Left cardiac atrium (tissue), 4 donors: ENCODE results near the gene SURF2. TPM values are rescaled to one million over a fixed set of nuclear protein-coding genes. Genes with fewer than 3 reads are reported as not detected.
"Not testable (repeated sequence)": the region's sequence is repeated elsewhere in the genome, so short reads cannot be mapped to it uniquely, and the experiment has no call there.

ENCODE experiments used
- ATAC-seq, 2 donors: fragments of 200-7000 bp; cut with Tn5 transposase; one replicate each; pipeline ENCODE4 v1.9.1; 2020; ENCODE audit warnings: mild to moderate bottlenecking in 2 of 2, moderate library complexity in 2 of 2
- DNase-seq: peaks from one replicate; pipeline ENCODE4 v3.0.0-alpha.2; 2020
- intact Hi-C, 2 donors: fragments of 100-400 bp; cut with DNase I; formaldehyde crosslinking; loops; one replicate each; pipeline versions ENCODE4 v1.14.1 to v1.15.1; 2022 to 2023
- total RNA-seq, 2 donors: library from RNA; stranded (reverse); fragmentation: NEBNext Ultra II Directional; extraction: Animal tissue kit (Norgen Biotek cat#: 25700); gene quantifications; one replicate each; pipeline ENCODE4 v1.2.1, GENCODE V29; 2021
- donor health status: DM: no; HTN: yes; CAD: no.
- donor health status: DM: no; HTN: yes; CAD: no; lungs with severe emphysema.
- donor health status: DM: yes; HTN: yes; CAD: no.
- donor health status: Dilated cardiomyopathy.

Gene SURF2
- total RNA-seq, 2 donors from 2014 or later = 10.6 to 15.5 TPM

DNA sequence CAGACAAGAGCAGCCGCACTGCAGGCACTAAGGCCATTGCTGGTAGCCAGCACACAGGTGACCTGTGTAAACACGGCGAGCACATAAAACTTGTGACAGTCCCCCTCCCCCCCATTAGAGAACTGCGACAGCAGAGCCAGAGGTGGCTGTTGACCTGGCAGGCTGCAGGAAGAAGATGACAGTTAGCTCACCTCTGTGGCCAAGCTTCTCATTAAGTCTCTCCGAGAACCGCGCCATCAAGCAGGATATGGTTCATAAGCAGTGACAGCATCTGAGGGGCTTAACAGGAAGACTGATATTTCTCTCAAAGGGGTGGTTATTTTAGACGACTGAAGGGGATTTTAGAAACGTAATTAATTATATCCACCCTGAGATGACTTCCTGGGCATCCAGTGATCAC, 14.3 kb downstream of the SURF2 start:
- DNase-seq (no peak), ATAC-seq (no peak)
- intact Hi-C loops = no loop called here

DNA sequence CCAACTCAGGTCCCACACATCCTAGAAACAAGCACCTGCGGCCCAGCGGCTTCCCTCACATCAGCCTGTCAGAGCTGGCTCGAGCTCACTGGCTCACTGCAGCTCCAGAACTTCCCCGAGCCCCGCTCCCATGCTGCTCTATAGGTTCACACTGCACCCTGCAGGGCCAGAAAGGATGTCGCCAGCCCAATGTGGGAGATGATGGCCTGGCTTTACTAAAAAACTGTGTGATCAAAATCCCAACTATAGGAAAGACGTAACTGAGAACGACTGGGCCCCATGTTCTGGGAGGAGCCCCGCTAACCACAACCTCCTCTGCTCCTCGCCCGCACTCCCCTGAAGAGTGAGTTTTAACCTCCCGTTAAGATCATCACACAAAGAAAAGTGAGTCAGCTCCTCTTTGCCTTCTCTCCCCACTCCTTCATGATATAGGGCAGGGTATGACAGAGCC, 14.9 kb downstream of the SURF2 start:
- no peak for DNase-seq
- no peak for ATAC-seq
- intact Hi-C loops = no loop called here

DNA sequence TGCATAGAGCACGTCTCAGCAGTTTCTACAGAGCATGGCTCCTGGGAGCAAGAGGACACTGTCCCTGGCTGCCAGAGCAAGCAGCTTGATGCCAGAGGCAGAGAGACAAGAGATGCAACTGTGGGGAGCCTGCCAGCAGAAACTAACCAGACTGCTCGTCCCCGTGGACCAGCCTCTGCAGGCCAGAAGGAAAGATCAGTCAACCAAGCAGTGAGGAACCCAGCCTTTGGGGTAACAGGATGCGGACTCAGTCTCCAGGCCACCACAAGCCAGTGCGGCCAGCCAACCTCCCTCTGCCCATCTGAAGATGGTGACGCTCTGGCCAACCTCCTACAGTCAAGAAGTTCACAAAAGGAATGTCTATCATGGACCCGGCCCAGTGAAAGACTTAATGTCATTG, 15.8 kb downstream of the SURF2 start:
- DNase-seq (no peak), ATAC-seq (no peak)
- intact Hi-C loops = no loop called here

DNA sequence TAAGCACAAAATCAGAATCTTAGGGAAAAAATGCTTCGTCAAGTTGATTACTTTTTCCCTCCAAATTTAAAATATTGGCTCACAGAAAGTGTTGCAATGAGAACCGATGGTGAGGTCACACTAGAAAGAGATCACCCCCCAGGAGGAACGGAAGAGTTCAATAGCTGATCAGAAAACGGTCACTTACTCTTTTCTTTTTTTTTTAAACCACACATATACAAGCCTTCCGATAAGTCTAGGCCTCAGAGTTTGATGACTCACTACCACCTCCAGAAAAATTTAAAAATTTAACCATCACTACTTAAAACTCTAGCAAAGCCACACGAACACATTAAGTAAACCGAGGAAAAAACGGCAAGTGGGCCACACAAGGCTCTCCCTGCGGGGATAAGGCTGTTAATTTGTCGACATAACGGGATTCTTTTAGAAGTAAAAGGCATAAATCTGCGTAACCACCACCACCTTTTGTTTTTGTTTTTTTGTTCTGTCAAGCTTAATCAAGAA, 18.3 kb downstream of the SURF2 start:
- DNase-seq (no peak), ATAC-seq (no peak)
- intact Hi-C loops = loop anchor here in 1 of 2 donors (5.0 kb wide), 1 partner anchor 43 kb away; the partner anchor contains the start of gene REXO4

DNA sequence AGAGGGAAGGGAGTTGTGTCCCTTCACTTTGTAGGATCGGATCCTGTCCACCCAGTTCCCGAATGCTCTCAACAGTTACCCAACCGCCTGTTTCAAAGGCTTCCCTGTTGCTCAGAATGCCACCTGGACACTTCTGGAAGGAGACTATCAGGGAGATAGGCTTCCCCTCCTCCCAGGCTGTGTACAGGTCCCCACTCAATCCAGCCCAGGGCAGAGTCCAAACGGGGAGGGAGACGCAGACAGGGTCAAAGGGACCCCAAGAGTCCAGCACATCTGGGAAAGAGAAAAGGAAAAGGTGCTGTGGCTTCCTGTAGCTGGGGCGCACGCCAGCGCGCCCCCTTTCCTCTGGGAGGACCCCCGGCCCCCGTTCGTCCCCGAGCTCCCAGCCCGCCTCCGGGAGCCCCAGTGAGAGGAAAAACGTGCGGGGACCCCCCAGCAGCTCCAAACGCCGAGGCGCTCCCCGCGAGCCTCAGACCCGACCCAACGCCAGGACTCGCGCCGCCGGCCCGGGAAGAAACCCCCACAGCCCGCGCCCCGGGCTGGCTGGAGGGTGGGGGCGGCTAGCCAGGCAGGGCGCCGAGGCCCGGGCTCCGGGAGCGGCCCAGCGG, 18.9 kb downstream of the SURF2 start:
- DNase-seq (peak; percentile 38), ATAC-seq (peak; percentile 4 to 22)
- intact Hi-C loops = loop anchor here in 1 of 2 donors (5.0 kb wide), 1 partner anchor 42 kb away; the partner anchor contains the start of gene REXO4

DNA sequence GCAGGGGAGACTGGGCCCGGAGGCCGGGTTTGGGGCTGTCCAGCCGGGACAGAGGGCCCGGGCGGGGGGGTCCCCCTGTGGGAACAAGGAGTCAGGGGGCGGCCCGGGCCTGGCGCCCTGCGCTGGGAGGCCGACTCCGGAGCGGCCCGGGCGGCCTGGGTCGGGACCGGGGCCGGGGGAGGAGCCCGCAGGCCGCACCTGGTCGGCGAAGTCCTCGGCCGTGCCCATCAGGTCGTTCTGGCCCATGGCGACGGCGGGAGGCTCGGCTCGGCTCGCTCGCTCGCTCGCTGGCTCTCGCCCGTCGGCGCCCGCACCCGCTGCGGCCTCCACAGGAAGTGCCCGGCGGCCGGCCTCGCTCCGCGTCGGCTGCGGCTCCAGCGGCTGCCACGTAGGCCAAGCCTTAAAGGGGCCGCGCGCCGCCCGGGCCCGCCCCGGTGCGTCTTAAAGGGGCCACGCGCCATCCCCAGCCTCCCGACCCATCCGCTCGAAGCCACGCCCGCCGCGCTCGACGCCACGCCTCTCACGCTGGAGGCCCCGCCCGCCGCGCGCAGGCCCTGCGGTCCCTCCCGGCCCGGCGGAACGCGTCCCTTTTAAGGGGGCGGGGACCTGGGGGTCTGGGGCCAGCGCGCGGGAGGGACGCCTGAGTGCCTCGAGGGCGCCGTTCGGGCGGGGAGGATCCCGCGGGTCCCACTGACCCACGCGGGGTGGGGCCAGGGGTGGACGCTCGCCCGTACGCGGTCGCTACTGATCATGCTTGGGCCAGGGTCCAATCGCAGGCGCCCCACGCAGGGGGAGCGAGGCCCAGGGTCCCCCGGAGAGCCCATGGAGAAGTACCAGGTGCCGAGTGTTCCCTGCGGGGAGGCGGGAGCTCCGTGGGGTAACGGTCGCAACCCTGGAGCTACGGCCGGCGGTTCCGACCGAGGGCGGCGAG, 19.6 kb downstream of the SURF2 start, which contains the start of the genes STKLD1 and SURF4:
Gene STKLD1, plus strand, starts transcription at position 643 of the 931 bp plus-strand sequence. Its CDS starts 108 bp downstream, at position 751.
Gene SURF4, minus strand, starts transcription at position 337 of the 931 bp plus-strand sequence. Its CDS starts 91 bp downstream, at position 246.
- intact Hi-C loops = loop anchor here in 1 of 2 donors (5.0 kb wide), 1 partner anchor 41 kb away; the partner anchor contains the start of gene REXO4
- ATAC-seq (peak; percentile 98), DNase-seq (peak; percentile 97)

DNA sequence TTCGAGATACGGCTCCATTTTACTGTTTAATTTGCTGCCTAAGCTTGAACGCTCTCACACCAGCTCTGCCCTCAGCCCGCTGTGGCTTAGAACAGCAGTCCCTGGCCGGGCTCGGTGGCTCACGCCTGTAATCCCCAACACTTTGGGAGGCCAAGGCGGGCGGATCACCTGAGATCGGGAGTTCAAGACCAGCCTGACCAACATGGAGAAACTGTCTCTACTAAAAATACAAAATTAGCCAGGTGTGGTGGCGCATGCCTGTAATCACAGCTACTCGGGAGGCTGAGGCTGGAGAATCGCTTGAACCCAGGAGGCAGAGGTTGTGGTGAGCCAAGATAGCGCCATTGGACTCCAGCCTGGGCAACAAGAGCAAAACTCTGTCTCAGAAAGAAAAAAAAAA, 20.9 kb downstream of the SURF2 start:
- intact Hi-C loops = loop anchor here in 1 of 2 donors (5.0 kb wide), 1 partner anchor 40 kb away; the partner anchor contains the start of gene REXO4
- not testable (repeated sequence) for ATAC-seq, DNase-seq

DNA sequence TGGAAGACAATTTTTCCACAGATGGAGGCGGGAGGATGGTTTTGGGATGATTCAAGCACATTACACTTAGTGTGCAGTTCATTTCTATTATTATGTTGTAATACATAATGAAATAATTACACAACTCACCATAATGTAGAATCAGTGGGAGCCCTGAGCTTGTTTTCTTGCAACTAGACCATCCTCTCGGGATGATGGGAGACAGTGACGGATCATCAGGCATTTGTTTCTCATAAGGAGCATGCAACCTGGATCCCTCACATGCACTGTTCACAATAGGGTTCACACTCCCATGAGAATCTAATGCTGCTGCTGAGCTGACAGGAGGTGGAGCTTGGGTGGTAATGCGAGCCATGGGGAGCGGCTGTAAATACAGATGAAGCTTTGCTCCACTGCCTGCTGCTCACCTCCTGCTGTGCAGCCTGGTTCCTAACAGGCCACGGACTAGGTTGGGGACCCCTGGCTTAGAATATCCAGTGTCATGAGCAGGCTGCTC, 21.4 kb downstream of the SURF2 start:
- ATAC-seq = no peak
- no peak for DNase-seq
- intact Hi-C loops = loop anchor here in 1 of 2 donors (5.0 kb wide), 1 partner anchor 40 kb away; the partner anchor contains the start of gene REXO4

DNA sequence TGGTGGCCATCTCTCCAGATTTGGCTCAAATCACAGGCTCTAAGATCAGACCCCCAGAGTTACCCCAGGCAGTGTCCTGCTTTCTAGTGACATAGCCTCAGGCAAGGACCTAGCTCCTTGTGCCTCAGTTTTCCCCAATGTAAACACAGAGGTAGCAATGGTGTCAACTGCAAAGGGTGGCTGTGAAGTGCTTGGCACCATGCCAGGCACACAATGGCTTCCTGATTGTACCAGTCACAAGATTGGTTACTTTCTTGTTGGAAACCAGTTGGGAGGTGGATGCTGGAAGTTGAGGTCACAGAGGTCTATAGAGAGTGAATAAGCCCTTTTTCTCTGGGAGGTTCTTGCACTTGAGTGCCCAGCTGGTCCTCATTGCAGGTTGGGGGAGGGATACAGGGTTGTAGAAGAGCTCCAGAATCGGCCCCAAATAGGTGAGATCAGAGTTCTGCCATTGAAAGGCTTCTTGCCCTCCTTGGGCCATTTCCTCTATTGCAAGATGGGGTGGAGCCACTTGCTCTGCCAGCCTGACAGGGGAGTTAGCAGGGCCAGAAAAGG, 22.1 kb downstream of the SURF2 start:
- ATAC-seq (no peak), DNase-seq (no peak)

DNA sequence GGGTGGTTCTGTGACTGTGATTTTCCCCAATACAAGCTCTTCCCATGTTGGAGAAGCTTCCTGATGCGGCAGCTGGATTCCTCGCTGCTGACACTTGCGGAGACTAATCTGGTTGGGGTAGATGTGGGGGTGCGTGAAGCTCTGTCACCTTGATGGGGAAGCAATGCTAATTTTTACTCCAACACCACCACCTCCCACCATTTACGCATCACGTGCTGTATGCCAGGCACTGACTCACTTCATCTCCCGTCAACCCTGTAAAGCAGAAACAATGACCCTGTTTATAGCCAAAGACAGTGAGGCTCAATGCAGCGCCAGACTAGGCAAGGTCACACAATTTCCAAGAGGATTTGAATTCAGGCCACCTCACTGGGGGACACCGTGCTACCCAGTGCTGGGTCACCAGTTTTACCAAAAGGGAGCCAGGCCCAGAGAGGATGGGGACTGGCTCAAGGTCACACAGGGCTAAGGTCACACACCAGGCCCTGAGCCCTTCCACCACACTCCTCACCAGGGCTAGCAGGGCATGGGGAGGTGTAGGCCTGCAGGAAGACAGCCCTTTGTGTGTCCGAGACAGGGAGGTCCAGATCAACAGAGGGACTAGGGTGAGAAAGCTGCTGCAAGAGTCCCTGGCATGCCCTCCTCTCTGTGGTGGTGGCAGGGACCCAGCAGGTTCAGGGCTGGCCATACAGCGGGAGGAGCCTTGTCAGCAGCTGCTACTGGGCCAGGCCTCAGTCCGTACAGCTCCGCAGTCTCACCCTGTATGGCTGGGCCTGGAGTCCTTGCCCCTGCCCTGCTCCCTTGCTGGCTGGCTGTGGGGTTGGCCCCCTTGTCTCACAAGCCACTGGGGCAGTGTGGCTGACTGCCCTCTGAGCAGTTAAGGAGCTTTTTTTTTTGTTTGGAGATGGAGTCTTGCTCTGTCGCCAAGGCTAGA, 23.1 kb downstream of the SURF2 start:
- intact Hi-C loops = loop anchor here in 1 of 2 donors (5.0 kb wide), 1 partner anchor 38 kb away; the partner anchor contains the start of gene REXO4
- no peak for ATAC-seq
- DNase-seq = no peak

More for the DNA sequence above, 22.1 kb downstream of the SURF2 start:
- intact Hi-C loops = loop anchor here in 1 of 2 donors (5.0 kb wide), 1 partner anchor 39 kb away; the partner anchor contains the start of gene REXO4

DNA sequence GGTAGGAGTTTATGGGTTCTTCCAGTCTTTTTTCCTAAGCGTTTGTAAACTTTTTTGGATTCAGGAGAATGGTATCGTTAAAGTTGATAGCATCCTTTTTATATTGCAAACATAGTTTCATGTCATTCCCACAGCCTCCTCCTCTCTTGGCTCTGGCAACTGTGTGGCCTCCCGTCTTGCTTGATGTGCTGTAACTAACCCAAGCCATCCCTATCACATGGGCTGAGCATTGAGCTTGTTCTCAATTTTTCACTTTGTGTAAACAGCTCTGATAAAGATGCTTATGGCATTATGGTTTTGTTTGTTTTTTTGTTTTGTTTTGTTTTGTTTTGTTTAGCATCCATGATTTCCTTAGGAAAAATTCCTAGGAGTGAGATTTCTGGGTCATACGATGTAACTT, 24.4 kb downstream of the SURF2 start:
- ATAC-seq = no peak
- no peak for DNase-seq
- intact Hi-C loops = no loop called here

DNA sequence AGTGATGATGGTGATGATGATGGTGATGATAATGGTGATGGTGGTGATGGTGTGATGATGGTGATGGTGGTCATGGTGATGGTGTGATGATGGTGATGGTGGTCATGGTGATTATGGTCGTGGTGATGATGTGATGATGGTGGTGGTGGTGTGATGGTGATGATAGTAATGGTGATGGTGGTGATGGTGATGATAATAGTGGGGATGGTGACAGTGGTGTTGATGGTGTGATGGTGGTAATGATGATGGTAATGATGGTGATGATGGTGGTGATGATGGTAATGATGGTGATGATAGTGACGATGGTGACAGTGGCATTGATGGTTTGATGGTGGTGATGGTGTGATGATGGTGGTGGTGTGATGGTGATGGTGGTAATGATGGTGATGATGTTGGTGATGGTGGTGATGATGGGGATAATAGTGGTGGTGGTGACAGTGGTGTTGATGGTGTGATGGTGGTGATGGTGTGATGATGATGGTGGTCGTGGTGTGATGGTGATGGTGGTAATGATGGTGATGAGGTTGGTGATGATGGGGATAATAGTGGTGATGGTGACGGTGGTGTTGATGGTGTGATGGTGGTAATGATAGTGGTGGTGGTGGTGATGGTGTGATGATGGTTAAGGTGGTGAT, 26.3 kb downstream of the SURF2 start:
- DNase-seq = no peak
- no peak for ATAC-seq

DNA sequence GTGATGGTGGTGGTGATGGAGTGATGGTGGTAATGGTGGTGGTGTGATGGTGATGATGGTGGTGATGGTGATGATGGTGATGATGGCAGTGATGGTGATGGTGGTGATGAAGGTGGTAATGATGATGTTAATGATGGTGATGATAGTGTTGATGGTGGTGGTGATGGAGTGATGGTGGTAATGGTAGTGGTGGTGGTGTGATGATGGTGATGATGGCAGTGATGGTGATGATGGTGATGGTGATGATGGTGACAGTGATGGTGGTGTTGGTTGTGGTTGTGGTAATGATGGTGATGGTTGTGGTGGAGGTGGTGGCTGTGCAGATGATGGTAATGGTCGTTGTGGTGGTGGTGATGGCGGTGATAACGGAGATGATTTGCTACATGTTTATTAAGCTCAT, 27.1 kb downstream of the SURF2 start:
- intact Hi-C loops = no loop called here
- ATAC-seq (no peak), DNase-seq (no peak)

More for the DNA sequence above, 26.3 kb downstream of the SURF2 start:
- intact Hi-C loops = no loop called here

DNA sequence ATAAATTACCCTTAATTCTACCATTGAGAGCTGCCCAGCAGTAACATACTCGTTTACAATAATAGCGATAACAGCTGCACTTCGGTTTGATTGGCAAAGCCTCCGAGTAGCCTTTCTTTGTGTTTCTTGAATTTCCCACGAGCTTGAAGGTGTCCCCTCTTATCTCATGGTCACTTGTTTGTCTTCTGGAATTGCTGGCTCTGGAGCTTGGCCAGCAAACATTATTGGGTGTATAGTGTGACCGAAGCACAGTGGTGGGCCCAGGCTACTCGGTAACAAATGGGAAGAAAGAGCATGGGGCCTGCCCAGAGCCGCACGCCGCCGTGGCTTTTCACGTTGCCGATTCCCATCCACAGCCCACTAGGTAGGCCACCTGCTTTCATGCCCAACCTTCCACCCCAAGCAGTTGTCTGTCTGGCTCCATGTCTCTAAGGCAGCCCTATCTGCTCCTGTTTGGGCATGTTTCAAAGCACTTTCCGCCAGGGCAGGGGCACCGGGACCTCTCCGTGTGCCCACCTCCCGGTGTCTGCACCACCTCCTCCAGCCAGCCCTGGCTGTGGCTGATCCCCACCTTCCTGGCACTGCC, 28.5 kb downstream of the SURF2 start:
- ATAC-seq = no peak
- intact Hi-C loops = no loop called here
- DNase-seq = no peak

DNA sequence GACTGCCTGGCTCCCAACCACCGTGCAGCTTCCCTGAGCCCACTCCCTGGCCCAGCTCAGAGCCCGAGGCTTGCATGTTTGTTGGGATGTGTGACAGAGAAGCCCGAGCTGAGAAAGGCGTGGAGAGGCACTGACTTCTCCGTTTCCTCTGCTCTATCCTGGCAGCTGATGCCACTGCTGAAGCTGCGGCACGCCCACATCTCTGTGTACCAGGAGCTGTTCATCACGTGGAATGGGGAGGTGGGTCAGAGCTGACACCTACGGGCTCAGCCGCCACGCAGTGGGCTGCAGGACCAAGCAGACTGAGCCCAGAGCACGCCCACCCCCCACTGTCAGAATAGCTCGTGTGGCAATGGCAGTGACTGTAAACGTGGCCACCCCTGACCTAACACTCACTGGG, 29.1 kb downstream of the SURF2 start:
- intact Hi-C loops = no loop called here

DNA sequence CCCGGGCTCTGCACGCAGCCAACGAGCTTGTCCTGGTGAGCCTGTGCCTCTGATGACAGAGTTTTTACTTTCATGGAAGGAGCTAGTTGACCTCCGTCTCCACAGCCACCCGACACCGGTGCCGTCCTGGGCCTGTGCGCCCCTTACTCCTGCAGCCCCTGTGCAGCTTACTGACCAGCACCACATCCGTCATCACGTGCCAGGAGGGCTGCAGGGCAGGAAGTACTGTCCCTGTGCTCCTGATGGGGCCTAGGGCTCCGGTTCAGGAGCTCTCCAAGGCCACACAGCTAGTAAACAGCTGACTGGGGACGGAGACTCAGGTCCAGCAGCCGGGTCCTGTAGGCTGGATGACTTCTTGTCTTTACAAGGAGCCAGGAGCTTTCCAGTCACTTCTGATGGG, 30.0 kb downstream of the SURF2 start:
- ATAC-seq = no peak
- no peak for DNase-seq
- intact Hi-C loops = no loop called here

More for the DNA sequence above, 29.1 kb downstream of the SURF2 start:
- DNase-seq = no peak
- no peak for ATAC-seq

DNA sequence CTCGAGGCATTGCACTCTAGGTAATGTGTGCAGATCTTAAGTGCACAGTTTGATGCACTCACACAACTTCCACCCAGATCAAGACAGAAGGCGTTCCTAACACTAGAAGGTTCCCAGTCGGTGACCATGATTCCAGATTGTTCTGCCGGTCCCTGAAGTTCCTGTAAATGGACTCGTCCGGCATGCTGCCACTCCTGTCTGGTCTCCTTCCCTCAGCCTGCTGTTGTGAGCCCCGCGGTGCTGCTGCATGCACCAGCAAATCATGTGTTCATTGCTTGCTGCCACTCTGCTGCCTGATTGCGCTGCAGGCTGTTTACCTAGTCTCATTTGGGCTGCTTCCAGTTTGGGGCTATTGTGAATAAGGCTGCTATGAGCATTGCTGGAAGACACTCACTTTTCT, 31.3 kb downstream of the SURF2 start:
- no peak for ATAC-seq
- no peak for DNase-seq
- intact Hi-C loops = no loop called here
